ENCODE results near the gene CDC123. TPM values are rescaled to one million over a fixed set of nuclear protein-coding genes. Genes with fewer than 3 reads are reported as not detected.

Gene CDC123
- total and polyA plus RNA-seq, 2 experiments from 2014 or later, result 158 to 179 TPM

DNA sequence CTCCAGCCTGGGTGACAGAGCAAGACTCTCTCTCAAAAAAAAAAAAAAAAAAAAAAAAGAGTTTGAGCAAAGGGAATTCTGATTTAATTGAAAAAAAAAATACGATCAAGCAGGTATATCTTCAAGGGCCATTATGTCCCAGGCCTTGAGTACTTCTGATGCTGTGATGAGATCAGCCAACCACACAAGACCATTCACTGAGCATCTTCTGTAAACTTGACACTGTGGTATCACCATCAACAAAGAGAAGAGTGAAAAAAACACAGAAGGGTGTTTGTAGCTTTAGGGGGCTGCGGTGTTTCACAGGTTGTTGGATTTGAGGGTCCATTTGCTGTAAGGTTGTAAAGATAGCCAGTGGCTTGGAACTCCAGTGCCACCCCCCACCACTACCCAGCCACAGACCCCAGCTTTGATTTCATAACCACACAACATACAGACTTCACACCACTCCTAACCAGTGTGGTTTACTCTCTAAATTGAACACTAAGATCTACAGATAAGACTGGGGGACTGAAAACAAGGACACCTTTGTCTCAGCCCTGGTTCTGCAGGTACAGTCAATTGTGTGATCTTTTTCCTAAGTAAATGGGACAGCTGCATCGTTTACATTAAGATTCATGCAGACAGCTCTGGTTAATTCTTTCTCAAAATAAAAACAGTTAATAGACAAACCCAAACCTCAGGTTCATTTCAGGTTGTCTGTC lies 66.4 kb downstream of the CDC123 start:
- Mint-ChIP-seq H3K9me3 (no peaks in the 10 kb centered on the region), H3K27ac (no peak overlapping the region), H3K27me3 (ENCODE audit: insufficient read depth, low read depth, poor library complexity) (no peaks in the 10 kb centered on the region), H3K4me3 (no peak overlapping the region), H3K4me1 (peaks cover 12% of the 10 kb centered on the region; the same call in 1 of the 3 replicates), H3K36me3 (ENCODE audit: low read depth) (peaks cover 5% of the 10 kb centered on the region; the same call in 2 of the 3 replicates)
- Histone ChIP-seq H3K9me2 (ENCODE audit: insufficient read depth) (no peaks in the 10 kb centered on the region), H4K20me1 (replicated peaks; ENCODE audit: insufficient read depth) (no peaks in the 10 kb centered on the region), H3K36me3 (ENCODE audit: insufficient read depth) (no peaks in the 10 kb centered on the region), H3K27me3 (ENCODE audit: insufficient read depth) (no peaks in the 10 kb centered on the region), H3K4me1 (ENCODE audit: insufficient read depth) (peaks cover 11% of the 10 kb centered on the region; the same call in 1 of the 2 replicates), H2AFZ (no peak overlapping the region), H3K4me2 (no peak overlapping the region), H3F3A (replicated peaks; ENCODE audit: low read depth) (no peaks in the 10 kb centered on the region), H3K79me2 (replicated peaks; ENCODE audit: insufficient read depth) (no peaks in the 10 kb centered on the region), H3K4me3 (no peak overlapping the region), H3K27ac (ENCODE audit: low read depth) (no peak overlapping the region)
- ATAC-seq (no peak), DNase-seq (ENCODE audit: low spot score) (no peak)
- TF ChIP-seq EZH2 (IDR thresholded peaks at IDR 0.05; ENCODE audit: low read depth, unreplicated experiment) (no peak), ZNF331 (CRISPR knock-in tag; IDR thresholded peaks at IDR 0.05; ENCODE audit: low read depth) (no peak), STAT1 (IDR thresholded peaks at IDR 0.05; ENCODE audit: unreplicated experiment) (no peak), EZH2phosphoT487 (IDR thresholded peaks at IDR 0.05; ENCODE audit: unreplicated experiment) (no peak), NANOG (IDR thresholded peaks at IDR 0.05; ENCODE audit: borderline replicate concordance) (no peak), JUNB (IDR thresholded peaks at IDR 0.05; ENCODE audit: unreplicated experiment) (no peak), POLR2AphosphoS5 (IDR thresholded peaks at IDR 0.05; ENCODE audit: low read depth) (no peak), ZNF114 (CRISPR knock-in tag; IDR thresholded peaks at IDR 0.05) (no peak), CREB1 (CRISPR knock-in tag; IDR thresholded peaks at IDR 0.05; ENCODE audit: low read depth) (no peak)
- TF ChIP-seq, protein P1, sequence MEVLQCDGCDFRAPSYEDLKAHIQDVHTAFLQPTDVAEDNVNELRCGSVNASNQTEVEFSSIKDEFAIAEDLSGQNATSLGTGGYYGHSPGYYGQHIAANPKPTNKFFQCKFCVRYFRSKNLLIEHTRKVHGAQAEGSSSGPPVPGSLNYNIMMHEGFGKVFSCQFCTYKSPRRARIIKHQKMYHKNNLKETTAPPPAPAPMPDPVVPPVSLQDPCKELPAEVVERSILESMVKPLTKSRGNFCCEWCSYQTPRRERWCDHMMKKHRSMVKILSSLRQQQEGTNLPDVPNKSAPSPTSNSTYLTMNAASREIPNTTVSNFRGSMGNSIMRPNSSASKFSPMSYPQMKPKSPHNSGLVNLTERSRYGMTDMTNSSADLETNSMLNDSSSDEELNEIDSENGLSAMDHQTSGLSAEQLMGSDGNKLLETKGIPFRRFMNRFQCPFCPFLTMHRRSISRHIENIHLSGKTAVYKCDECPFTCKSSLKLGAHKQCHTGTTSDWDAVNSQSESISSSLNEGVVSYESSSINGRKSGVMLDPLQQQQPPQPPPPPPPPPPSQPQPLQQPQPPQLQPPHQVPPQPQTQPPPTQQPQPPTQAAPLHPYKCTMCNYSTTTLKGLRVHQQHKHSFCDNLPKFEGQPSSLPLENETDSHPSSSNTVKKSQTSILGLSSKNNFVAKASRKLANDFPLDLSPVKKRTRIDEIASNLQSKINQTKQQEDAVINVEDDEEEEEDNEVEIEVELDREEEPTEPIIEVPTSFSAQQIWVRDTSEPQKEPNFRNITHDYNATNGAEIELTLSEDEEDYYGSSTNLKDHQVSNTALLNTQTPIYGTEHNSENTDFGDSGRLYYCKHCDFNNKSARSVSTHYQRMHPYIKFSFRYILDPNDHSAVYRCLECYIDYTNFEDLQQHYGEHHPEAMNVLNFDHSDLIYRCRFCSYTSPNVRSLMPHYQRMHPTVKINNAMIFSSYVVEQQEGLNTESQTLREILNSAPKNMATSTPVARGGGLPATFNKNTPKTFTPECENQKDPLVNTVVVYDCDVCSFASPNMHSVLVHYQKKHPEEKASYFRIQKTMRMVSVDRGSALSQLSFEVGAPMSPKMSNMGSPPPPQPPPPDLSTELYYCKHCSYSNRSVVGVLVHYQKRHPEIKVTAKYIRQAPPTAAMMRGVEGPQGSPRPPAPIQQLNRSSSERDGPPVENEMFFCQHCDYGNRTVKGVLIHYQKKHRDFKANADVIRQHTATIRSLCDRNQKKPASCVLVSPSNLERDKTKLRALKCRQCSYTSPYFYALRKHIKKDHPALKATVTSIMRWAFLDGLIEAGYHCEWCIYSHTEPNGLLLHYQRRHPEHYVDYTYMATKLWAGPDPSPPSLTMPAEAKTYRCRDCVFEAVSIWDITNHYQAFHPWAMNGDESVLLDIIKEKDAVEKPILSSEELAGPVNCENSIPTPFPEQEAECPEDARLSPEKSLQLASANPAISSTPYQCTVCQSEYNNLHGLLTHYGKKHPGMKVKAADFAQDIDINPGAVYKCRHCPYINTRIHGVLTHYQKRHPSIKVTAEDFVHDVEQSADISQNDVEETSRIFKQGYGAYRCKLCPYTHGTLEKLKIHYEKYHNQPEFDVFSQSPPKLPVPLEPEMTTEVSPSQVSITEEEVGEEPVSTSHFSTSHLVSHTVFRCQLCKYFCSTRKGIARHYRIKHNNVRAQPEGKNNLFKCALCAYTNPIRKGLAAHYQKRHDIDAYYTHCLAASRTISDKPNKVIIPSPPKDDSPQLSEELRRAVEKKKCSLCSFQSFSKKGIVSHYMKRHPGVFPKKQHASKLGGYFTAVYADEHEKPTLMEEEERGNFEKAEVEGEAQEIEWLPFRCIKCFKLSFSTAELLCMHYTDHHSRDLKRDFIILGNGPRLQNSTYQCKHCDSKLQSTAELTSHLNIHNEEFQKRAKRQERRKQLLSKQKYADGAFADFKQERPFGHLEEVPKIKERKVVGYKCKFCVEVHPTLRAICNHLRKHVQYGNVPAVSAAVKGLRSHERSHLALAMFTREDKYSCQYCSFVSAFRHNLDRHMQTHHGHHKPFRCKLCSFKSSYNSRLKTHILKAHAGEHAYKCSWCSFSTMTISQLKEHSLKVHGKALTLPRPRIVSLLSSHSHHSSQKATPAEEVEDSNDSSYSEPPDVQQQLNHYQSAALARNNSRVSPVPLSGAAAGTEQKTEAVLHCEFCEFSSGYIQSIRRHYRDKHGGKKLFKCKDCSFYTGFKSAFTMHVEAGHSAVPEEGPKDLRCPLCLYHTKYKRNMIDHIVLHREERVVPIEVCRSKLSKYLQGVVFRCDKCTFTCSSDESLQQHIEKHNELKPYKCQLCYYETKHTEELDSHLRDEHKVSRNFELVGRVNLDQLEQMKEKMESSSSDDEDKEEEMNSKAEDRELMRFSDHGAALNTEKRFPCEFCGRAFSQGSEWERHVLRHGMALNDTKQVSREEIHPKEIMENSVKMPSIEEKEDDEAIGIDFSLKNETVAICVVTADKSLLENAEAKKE (CRISPR knock-in tag; IDR thresholded peaks at IDR 0.05), result no peak
- TF ChIP-seq, protein P2, sequence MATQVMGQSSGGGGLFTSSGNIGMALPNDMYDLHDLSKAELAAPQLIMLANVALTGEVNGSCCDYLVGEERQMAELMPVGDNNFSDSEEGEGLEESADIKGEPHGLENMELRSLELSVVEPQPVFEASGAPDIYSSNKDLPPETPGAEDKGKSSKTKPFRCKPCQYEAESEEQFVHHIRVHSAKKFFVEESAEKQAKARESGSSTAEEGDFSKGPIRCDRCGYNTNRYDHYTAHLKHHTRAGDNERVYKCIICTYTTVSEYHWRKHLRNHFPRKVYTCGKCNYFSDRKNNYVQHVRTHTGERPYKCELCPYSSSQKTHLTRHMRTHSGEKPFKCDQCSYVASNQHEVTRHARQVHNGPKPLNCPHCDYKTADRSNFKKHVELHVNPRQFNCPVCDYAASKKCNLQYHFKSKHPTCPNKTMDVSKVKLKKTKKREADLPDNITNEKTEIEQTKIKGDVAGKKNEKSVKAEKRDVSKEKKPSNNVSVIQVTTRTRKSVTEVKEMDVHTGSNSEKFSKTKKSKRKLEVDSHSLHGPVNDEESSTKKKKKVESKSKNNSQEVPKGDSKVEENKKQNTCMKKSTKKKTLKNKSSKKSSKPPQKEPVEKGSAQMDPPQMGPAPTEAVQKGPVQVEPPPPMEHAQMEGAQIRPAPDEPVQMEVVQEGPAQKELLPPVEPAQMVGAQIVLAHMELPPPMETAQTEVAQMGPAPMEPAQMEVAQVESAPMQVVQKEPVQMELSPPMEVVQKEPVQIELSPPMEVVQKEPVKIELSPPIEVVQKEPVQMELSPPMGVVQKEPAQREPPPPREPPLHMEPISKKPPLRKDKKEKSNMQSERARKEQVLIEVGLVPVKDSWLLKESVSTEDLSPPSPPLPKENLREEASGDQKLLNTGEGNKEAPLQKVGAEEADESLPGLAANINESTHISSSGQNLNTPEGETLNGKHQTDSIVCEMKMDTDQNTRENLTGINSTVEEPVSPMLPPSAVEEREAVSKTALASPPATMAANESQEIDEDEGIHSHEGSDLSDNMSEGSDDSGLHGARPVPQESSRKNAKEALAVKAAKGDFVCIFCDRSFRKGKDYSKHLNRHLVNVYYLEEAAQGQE (IDR thresholded peaks at IDR 0.05; ENCODE audit: unreplicated experiment), result no peak
- TF ChIP-seq, protein P3, sequence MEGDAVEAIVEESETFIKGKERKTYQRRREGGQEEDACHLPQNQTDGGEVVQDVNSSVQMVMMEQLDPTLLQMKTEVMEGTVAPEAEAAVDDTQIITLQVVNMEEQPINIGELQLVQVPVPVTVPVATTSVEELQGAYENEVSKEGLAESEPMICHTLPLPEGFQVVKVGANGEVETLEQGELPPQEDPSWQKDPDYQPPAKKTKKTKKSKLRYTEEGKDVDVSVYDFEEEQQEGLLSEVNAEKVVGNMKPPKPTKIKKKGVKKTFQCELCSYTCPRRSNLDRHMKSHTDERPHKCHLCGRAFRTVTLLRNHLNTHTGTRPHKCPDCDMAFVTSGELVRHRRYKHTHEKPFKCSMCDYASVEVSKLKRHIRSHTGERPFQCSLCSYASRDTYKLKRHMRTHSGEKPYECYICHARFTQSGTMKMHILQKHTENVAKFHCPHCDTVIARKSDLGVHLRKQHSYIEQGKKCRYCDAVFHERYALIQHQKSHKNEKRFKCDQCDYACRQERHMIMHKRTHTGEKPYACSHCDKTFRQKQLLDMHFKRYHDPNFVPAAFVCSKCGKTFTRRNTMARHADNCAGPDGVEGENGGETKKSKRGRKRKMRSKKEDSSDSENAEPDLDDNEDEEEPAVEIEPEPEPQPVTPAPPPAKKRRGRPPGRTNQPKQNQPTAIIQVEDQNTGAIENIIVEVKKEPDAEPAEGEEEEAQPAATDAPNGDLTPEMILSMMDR (conservative IDR thresholded peaks at IDR 0.05; ENCODE audit: low read depth in 2 of 2), result no peak
- TF ChIP-seq, protein P4, sequence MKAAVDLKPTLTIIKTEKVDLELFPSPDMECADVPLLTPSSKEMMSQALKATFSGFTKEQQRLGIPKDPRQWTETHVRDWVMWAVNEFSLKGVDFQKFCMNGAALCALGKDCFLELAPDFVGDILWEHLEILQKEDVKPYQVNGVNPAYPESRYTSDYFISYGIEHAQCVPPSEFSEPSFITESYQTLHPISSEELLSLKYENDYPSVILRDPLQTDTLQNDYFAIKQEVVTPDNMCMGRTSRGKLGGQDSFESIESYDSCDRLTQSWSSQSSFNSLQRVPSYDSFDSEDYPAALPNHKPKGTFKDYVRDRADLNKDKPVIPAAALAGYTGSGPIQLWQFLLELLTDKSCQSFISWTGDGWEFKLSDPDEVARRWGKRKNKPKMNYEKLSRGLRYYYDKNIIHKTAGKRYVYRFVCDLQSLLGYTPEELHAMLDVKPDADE (IDR thresholded peaks at IDR 0.05), result no peak

Data from GM23338 (cell line).